Renal cortex interstitium (tissue), 11 donors: Measurements from ENCODE around the gene IGFBP2. TPM values are rescaled to one million over a fixed set of nuclear protein-coding genes. Genes with fewer than 3 reads are reported as not detected.

Experiments used
- DNase-seq, 11 donors: peaks; one replicate each; pipeline ENCODE4 v3.0.0-alpha.2; 2013; ENCODE audit warnings: low read depth in 9 of 11, low spot score in 4 of 11; ENCODE audit errors: extremely low read depth in 1 of 11
- polyA plus RNA-seq, 3 donors: library from polyadenylated mRNA; unstranded; fragments of 120-200 nt; gene quantifications; one replicate each; pipeline ENCODE4 v1.2.1, GENCODE V29; 2013; ENCODE audit not compliant: insufficient read length in 3 of 3

IGFBP2 gene
- polyA plus RNA-seq, 3 donors, result 169 to 259 (median 209) TPM

- no peak for DNase-seq
These were observed 38.6 kb downstream of the IGFBP2 start for GRCh38 chr2:216671791-216672343.

- DNase-seq, result no peak
These were observed 39.2 kb downstream of the IGFBP2 start for GRCh38 chr2:216672466-216672865.

- no peak for DNase-seq
These were observed 39.8 kb downstream of the IGFBP2 start for GRCh38 chr2:216673021-216673420.

GRCh38 chr2:216673609-216674008, 40.4 kb downstream of the IGFBP2 start:
- DNase-seq, result no peak

- no peak for DNase-seq
These were observed 41.2 kb downstream of the IGFBP2 start for GRCh38 chr2:216674376-216674775.

GRCh38 chr2:216676630-216677029, 43.4 kb downstream of the IGFBP2 start:
- no peak for DNase-seq

GRCh38 chr2:216677439-216678097, 44.3 kb downstream of the IGFBP2 start:
- no peak for DNase-seq

- no peak for DNase-seq
These were observed 44.9 kb downstream of the IGFBP2 start for GRCh38 chr2:216678098-216678465.

- DNase-seq, result no peak
These were observed 45.8 kb downstream of the IGFBP2 start for GRCh38 chr2:216678813-216679657.

GRCh38 chr2:216679658-216680024, 46.4 kb downstream of the IGFBP2 start:
- no peak for DNase-seq

GRCh38 chr2:216680951-216681629, 47.9 kb downstream of the IGFBP2 start:
- DNase-seq, result no peak

- DNase-seq, result no peak
These were observed 48.5 kb downstream of the IGFBP2 start for GRCh38 chr2:216681683-216682082.

- no peak for DNase-seq
These were observed 50.6 kb downstream of the IGFBP2 start for GRCh38 chr2:216683846-216684245.

GRCh38 chr2:216685327-216685875, 52.2 kb downstream of the IGFBP2 start:
- no peak for DNase-seq

- DNase-seq, result no peak
These were observed 53.9 kb downstream of the IGFBP2 start for GRCh38 chr2:216687111-216687510.

GRCh38 chr2:216687646-216688045, 54.4 kb downstream of the IGFBP2 start:
- no peak for DNase-seq

GRCh38 chr2:216688731-216689340, 55.6 kb downstream of the IGFBP2 start:
- DNase-seq, result no peak

- no peak for DNase-seq
These were observed 56.2 kb downstream of the IGFBP2 start for GRCh38 chr2:216689397-216689796.

GRCh38 chr2:216690456-216690852, 57.2 kb downstream of the IGFBP2 start:
- no peak for DNase-seq
